Activated naive CD8-positive, alpha-beta T cell treated with anti-CD3 and anti-CD28 coated beads for 36 hours (primary cell): ENCODE data around the gene STRBP. TPM values are rescaled to one million over a fixed set of nuclear protein-coding genes. Genes with fewer than 3 reads are reported as not detected.
"Not testable (repeated sequence)": the region's sequence is repeated elsewhere in the genome, so short reads cannot be mapped to it uniquely, and the experiment has no call there.

Experiments
- DNase-seq: peaks from one replicate; pipeline ENCODE4 v3.0.0; 2021
- H3K27ac Mint-ChIP-seq: one replicate; pipeline ENCODE4 v1.8.0; 2022; ENCODE audit warnings: mild to moderate bottlenecking, moderate library complexity, mixed read lengths
- H3K27me3 Mint-ChIP-seq: one replicate; pipeline ENCODE4 v1.8.0; 2022; ENCODE audit warnings: mild to moderate bottlenecking, mixed read lengths
- H3K36me3 Mint-ChIP-seq: one replicate; pipeline ENCODE4 v1.8.0; 2021; ENCODE audit warnings: mild to moderate bottlenecking, mixed read lengths
- H3K4me1 Mint-ChIP-seq: one replicate; pipeline ENCODE4 v1.8.0; 2021; ENCODE audit warnings: mixed read lengths
- H3K4me3 Mint-ChIP-seq: one replicate; pipeline ENCODE4 v1.8.0; 2022; ENCODE audit warnings: mild to moderate bottlenecking, moderate library complexity, mixed read lengths
- H3K9me3 Mint-ChIP-seq: one replicate; pipeline ENCODE4 v1.8.0; 2022; ENCODE audit warnings: mixed read lengths
- total RNA-seq, 2 experiments: library from RNA; stranded (reverse); gene quantifications; one replicate each; pipeline ENCODE4 v1.2.3, GENCODE V29; 2021

STRBP gene
- total RNA-seq, 2 experiments from 2014 or later = 43.5 to 46.2 TPM

GRCh38 chr9:123267481-123268198 is 746 bp downstream of the STRBP start:
- no peaks in the 10 kb centered on the region for H3K27me3 Mint-ChIP-seq
- no peaks in the 10 kb centered on the region for H3K9me3 Mint-ChIP-seq
- H3K36me3 Mint-ChIP-seq = peaks cover 3% of the 10 kb centered on the region
- peak overlapping the region; percentile 86 for H3K4me3 Mint-ChIP-seq
- H3K4me1 Mint-ChIP-seq = peaks cover 42% of the 10 kb centered on the region
- no peak for DNase-seq
- peak overlapping the region; percentile 10 for H3K27ac Mint-ChIP-seq

GRCh38 chr9:123266655-123267399 is 1.6 kb downstream of the STRBP start:
- Mint-ChIP-seq H3K4me3 (peak overlapping the region; percentile 86), H3K27me3 (no peaks in the 10 kb centered on the region), H3K9me3 (no peaks in the 10 kb centered on the region), H3K36me3 (peaks cover 3% of the 10 kb centered on the region), H3K4me1 (peaks cover 49% of the 10 kb centered on the region), H3K27ac (no peak overlapping the region)
- no peak for DNase-seq

GRCh38 chr9:123265833-123266232 is 2.6 kb downstream of the STRBP start:
- no peaks in the 10 kb centered on the region for H3K9me3 Mint-ChIP-seq
- H3K27me3 Mint-ChIP-seq = no peaks in the 10 kb centered on the region
- DNase-seq = no peak
- no peak overlapping the region for H3K27ac Mint-ChIP-seq
- H3K4me3 Mint-ChIP-seq = no peak overlapping the region
- peaks cover 59% of the 10 kb centered on the region for H3K4me1 Mint-ChIP-seq
- H3K36me3 Mint-ChIP-seq = peaks cover 3% of the 10 kb centered on the region

- Mint-ChIP-seq H3K27ac (no peak overlapping the region), H3K4me3 (no peak overlapping the region), H3K9me3 (no peaks in the 10 kb centered on the region), H3K27me3 (no peaks in the 10 kb centered on the region), H3K36me3 (peaks cover 7% of the 10 kb centered on the region), H3K4me1 (peaks cover 70% of the 10 kb centered on the region)
- DNase-seq = no peak
Observed at GRCh38 chr9:123263227-123263626, 5.2 kb downstream of the STRBP start.

- Mint-ChIP-seq H3K4me1 (peaks cover 69% of the 10 kb centered on the region), H3K9me3 (no peaks in the 10 kb centered on the region), H3K27me3 (no peaks in the 10 kb centered on the region), H3K27ac (no peak overlapping the region), H3K36me3 (peaks cover 8% of the 10 kb centered on the region), H3K4me3 (no peak overlapping the region)
- DNase-seq = no peak
Observed at GRCh38 chr9:123262338-123262737, 6.0 kb downstream of the STRBP start.

GRCh38 chr9:123261006-123261677 is 7.2 kb downstream of the STRBP start:
- Mint-ChIP-seq H3K36me3 (peaks cover 10% of the 10 kb centered on the region), H3K27ac (no peak overlapping the region), H3K4me3 (no peak overlapping the region), H3K9me3 (no peaks in the 10 kb centered on the region), H3K27me3 (no peaks in the 10 kb centered on the region), H3K4me1 (peaks cover 61% of the 10 kb centered on the region)
- DNase-seq = no peak

- Mint-ChIP-seq H3K9me3 (no peaks in the 10 kb centered on the region), H3K36me3 (peaks cover 12% of the 10 kb centered on the region), H3K4me1 (peaks cover 53% of the 10 kb centered on the region), H3K27me3 (no peaks in the 10 kb centered on the region), H3K4me3 (no peak overlapping the region), H3K27ac (no peak overlapping the region)
- DNase-seq = no peak
Observed at GRCh38 chr9:123260340-123260739, 8.0 kb downstream of the STRBP start.

- Mint-ChIP-seq H3K27ac (no peak overlapping the region), H3K9me3 (no peaks in the 10 kb centered on the region), H3K4me3 (no peak overlapping the region), H3K36me3 (peaks cover 20% of the 10 kb centered on the region), H3K27me3 (no peaks in the 10 kb centered on the region), H3K4me1 (peaks cover 38% of the 10 kb centered on the region)
- no peak for DNase-seq
Observed at GRCh38 chr9:123257276-123257675, 11.1 kb downstream of the STRBP start.

GRCh38 chr9:123255718-123256117 is 12.7 kb downstream of the STRBP start:
- Mint-ChIP-seq H3K9me3 (no peaks in the 10 kb centered on the region), H3K27me3 (no peaks in the 10 kb centered on the region), H3K4me1 (peaks cover 35% of the 10 kb centered on the region), H3K4me3 (no peak overlapping the region), H3K27ac (no peak overlapping the region), H3K36me3 (peaks cover 25% of the 10 kb centered on the region)
- no peak for DNase-seq

- Mint-ChIP-seq H3K9me3 (no peaks in the 10 kb centered on the region), H3K4me3 (no peak overlapping the region), H3K27me3 (no peaks in the 10 kb centered on the region), H3K36me3 (peaks cover 21% of the 10 kb centered on the region), H3K4me1 (peaks cover 23% of the 10 kb centered on the region), H3K27ac (no peak overlapping the region)
- DNase-seq = no peak
Observed at GRCh38 chr9:123253204-123253603, 15.2 kb downstream of the STRBP start.

- Mint-ChIP-seq H3K4me1 (peaks cover 30% of the 10 kb centered on the region), H3K4me3 (no peak overlapping the region), H3K27ac (no peak overlapping the region), H3K27me3 (no peaks in the 10 kb centered on the region), H3K36me3 (peaks cover 18% of the 10 kb centered on the region), H3K9me3 (no peaks in the 10 kb centered on the region)
- no peak for DNase-seq
Observed at GRCh38 chr9:123251741-123252140, 16.6 kb downstream of the STRBP start.

GRCh38 chr9:123251324-123251723 is 17.1 kb downstream of the STRBP start:
- Mint-ChIP-seq H3K27me3 (no peaks in the 10 kb centered on the region), H3K36me3 (peaks cover 18% of the 10 kb centered on the region), H3K9me3 (no peaks in the 10 kb centered on the region), H3K4me3 (no peak overlapping the region), H3K4me1 (peaks cover 31% of the 10 kb centered on the region), H3K27ac (no peak overlapping the region)
- DNase-seq = no peak

GRCh38 chr9:123250504-123250903 is 17.9 kb downstream of the STRBP start:
- Mint-ChIP-seq H3K4me1 (peaks cover 39% of the 10 kb centered on the region), H3K9me3 (no peaks in the 10 kb centered on the region), H3K4me3 (no peak overlapping the region), H3K36me3 (peaks cover 16% of the 10 kb centered on the region), H3K27ac (no peak overlapping the region), H3K27me3 (no peaks in the 10 kb centered on the region)
- no peak for DNase-seq

GRCh38 chr9:123249162-123249561 is 19.2 kb downstream of the STRBP start:
- H3K9me3 Mint-ChIP-seq, H3K4me3 Mint-ChIP-seq, DNase-seq, H3K27me3 Mint-ChIP-seq, H3K27ac Mint-ChIP-seq: not testable (repeated sequence)
- peaks cover 46% of the 10 kb centered on the region for H3K4me1 Mint-ChIP-seq
- peaks cover 16% of the 10 kb centered on the region for H3K36me3 Mint-ChIP-seq

GRCh38 chr9:123248630-123249029 is 19.8 kb downstream of the STRBP start:
- Mint-ChIP-seq H3K36me3 (peaks cover 17% of the 10 kb centered on the region), H3K4me1 (peaks cover 48% of the 10 kb centered on the region), H3K27ac (no peak overlapping the region), H3K27me3 (no peaks in the 10 kb centered on the region), H3K9me3 (peaks cover 2% of the 10 kb centered on the region), H3K4me3 (no peak overlapping the region)
- no peak for DNase-seq
